ENCODE data around the gene IL33.
A peak's percentile ranks its signal among the peaks of the same experiment; 100 is the strongest.

The IL33 gene

DNA sequence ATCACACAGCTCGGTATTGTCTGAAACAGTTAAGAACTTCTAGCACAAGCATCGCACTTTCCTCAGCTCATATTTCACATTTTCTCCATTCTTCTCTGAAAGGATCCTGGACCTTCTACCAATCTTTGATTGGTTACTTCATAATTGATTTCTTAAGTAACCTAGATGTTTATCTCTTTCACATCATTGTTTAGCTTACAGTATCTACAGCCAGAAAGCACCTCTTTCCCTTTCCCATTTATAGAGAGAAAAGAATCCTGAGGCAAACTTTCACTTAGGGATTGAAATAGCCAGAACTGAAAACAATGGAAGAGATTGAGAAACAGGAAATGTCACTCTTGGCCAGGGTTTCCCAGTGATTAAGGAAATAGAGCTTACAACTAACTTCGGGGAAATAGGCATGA, 2.5 kb downstream of the IL33 start:
- DNase-seq: no peak

DNA sequence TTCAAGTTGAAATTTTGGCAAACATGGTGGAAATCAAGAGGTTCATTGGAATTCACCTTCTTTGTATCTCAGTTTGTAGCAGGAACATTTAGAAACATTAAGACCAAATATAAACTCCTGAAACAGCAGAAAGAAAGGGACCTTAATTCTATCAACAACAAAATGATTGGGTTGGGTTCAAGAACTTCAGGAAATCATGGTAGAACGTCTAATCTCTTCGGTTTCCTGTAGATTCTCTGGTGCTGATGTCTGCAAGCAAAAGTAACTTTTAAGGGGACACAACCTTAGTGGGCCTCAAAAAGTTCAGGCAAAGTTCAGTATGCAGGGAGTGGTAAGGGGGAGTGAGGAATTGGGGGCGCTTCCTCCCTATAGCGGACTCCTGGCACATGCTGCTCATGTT, 3.4 kb downstream of the IL33 start:
- DNase-seq: no peak

DNA sequence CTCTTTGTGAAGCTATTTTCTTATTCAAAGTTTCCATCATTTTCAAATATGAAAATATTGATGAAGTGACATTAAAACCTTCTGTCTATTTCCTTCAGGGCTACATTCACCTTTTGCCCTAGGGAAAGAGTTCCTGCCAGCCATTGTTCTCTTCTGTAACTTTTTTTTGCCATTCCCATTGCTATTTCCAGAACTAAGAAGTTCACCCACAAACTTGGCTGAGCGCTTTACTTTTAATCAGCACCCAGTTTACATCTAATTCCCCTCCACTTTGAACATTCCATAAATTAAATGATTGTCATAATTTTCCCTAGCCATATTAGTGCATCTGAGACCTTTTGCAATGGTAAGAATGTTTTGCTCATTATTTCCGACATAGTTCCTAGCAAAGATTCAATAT, 4.4 kb downstream of the IL33 start:
- no peak for DNase-seq

DNA sequence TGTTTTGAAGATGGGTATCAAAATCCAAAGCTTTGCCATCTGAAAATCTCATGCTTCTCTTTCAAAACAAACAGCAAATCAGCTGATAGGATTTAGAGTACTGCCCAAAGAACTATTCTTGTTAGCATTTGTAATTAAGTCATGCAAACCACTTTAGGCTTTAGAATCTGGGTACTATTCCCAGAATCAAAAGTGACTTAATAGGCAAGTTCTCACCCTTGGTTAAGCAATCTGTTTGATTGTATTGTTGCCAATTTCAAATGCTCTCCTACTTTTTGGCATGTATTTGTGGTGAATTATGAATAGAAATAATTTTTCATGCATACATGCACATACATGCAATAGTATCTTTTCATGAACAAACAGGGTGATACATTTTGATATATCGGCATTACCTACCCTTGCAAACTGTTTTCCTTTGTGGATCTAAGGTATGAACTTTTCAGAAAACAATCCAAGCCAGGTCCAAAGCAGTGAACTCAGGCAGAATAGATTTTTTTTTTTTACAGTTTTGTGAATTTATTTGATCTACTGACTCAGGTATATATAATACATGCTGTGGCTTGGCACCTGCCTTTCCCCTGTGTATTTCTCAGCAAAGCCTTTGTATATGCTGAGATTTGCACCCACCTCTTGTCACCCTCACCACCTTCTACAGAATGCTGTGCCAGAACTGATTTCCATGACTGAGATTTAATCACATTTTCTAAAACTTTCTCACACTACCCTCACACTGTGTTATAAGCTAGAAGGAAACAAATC, 9.0 kb downstream of the IL33 start:
- no peak for DNase-seq

DNA sequence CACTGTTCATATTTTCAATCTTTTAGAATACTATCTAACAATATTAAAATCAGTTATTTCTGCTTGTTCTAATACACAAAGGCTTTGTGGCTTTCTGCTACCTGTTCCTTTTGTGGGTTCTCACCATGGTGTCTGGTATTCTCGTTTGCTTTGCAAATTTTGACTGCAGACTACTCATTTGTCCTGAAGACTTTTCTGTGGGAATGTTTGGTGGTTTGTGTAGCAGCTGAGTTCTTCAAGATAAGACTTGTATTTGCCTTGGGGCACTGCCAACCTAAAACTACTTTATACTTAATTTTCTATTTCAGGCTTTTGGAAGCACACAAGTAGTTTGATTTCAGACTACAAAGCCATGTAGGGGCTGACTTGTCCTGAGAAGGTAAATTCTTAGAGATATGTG, 11.1 kb downstream of the IL33 start:
- no peak for DNase-seq

DNA sequence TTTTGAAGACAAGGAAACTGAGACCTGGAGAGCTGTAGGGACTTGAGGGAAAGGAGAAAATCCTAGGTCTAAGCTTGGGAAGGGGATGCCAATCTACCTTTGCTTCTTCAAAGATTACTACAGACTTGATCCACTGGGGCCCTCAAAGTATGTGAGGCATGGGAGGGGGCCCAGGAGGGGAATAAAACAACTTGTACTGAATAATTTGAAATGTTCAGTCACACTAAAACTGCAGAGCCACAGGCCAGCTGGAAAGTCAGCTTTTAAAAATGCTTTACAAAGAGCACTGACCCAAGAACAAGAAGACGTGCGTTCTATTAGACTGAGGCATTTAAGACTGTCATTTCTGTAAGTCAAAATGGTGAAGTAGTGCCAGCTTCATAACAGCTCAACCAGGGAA, 13.6 kb downstream of the IL33 start:
- DNase-seq: no peak

DNA sequence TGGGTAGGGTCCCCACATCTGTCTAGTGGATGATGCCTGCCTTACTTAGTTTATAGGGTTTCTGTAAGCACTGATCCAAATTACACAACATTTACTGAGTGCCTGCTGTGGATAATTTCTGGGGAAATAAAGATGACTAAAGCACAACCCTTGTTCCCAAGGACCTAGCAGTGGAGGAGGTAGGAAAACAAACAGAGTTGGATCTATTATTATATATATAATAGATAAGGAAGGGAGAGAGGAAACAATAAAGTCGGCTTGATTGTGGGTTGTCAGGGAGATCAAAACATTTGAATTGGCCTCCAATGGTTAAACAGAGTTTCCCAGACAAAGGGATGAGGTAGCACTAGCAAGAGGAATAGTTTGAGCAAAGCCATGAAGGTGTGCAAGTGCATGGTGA, 14.0 kb downstream of the IL33 start:
- peak; percentile 74 for DNase-seq

DNA sequence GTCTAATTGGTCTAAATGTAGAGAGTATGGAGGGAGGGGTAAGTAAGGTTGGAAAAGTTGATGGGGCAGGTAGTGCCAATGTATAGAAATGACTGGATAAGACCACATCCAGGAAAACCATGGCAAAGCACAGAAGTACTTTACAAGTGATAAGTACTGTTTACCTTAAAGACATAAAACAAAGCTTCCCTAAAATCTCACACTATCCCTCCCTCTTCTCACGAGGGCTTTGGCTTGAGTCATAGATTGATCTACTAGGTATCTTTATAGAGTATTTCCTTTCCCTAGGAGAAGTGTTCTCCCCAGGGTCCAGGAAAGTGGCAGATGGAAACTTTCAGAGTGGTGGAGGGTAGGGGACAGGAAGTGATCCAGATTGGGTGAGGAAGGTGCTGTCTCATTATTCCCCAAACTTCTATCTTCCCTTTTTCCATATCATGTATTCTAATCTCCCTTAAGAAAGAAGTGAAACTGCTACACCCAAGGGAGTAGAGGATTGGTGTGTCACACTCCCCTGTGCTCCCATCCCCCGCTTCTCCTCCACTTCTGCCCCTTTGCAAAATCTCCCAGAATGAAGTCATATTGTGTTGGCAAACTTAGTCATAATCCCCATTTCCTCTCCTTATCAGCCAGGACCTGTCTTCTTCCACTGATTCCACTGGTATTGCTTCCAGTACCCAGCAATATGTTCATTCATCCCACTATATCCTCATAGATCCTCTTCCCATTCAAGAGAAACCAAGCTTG, 14.6 kb downstream of the IL33 start:
- DNase-seq: no peak

DNA sequence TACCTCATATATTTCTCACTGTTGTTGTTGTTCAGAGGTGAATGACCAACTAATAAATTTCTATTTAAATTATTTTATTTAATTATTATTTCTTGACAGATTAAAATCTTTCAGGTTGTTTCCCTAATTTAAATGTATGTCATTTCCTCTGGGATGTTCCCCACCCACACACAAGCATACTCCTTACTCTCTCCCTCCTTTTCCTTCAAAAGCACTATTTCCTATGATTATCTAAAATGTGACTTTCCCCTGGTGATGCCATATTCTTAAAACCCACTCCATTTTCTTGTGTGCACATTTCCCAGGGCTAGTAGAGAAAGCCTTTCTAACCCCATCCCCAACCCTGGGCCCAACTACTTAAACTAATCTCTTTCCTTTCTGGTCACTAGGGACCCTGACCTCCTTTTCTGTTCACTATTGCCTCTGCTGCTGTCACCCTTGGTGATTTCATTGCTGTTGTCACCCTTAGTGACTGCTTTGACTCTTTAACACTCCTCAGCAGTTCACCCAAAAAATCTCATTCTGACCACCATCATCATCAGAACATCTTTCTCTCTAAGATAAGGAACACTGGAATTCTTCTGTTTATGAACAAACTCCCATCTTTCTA, 16.8 kb downstream of the IL33 start:
- no peak for DNase-seq

DNA sequence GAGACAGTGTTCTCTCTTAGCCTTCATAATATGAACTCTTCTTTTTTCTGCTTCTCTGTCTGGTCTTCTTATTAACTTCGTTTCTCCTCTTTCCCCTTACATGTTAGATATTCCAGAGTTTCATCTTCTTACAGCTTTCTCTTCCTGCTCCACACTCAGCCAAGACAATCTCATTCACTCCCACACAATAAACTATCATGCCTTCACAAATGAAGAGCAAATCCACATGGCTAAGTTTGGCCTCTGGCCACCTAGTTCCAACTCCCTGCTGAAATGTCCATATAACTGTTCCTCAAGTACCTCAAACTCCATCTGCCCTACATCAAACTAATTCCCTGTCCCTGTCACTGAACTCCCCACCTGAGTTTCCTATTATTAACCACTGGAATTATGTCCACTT, 18.4 kb downstream of the IL33 start:
- no peak for DNase-seq

DNA sequence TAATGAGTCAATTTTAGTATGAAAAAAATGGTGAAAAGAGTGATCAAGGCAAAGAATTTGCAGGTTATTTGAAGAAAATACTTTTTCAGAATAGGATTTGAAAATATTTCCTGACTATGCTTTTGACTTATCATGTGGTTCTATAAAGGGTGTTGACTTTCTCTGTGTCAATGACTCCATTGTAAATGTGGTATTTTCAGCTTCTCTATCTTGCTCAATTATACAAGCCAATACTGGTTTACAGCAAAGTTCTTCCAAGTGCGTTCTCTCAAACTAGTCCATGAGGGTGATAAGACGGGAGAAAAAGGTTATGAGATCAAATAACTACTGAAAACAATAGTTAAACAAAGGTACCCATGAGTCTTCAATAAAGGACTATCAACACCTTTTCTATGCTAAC, 21.7 kb downstream of the IL33 start:
- no peak for DNase-seq

DNA sequence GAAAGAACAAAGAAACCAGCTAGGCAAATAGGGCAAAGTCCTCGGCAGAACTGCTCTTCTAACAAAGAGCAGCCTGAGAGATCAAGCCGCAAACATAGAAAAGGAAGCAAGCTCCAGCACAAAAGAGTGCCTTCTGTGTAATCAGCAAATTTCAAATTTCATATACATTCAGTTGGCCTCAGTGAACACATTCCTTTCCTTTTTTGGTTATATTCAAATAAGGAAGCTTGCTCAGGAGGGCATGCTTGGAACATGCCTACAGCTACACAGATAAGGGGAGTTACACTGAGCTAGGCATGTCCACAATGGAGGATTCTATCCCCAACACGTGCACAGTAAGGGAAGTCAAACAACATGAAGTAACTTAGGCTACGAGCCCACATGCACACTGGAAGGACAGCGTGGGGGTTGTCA, 23.4 kb downstream of the IL33 start:
- no peak for DNase-seq

DNA sequence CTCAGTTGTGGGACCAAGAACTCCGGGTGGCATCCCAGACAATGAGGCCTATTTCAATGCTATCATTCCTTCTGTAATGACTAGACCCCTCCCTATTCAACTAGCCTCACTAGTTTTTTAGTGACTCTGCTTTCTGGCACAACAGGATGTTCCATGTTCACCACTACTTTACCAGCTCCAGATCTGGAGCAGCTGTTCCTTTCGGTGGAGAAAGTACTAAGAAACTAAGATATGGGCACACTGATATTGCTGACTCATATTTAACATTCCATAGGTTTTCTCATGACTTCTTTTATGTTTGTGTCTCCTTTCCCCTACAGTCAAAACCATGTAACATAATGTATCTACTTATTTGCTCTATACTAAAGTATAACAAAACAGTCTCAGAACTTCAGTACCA, 24.1 kb downstream of the IL33 start:
- no peak for DNase-seq

DNA sequence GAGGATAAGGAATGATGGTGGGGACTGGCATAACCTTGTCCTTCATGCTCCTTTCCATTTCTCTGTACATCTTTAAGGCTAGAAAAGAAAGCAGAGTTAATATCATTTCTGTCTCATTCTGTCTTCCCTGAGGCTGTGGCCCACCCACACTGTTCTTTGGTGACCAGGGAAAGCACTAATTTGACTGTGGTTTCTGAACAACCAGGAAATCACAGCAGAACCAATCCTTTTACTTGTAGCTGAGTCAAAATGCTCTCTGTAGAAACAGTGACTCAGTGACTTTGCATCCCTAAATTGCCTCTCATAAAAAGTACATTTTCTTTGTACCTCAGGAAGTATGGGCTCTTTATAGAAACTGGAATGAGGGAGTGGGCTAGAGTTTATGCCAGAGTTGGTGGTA, 28.1 kb downstream of the IL33 start:
- no peak for DNase-seq

DNA sequence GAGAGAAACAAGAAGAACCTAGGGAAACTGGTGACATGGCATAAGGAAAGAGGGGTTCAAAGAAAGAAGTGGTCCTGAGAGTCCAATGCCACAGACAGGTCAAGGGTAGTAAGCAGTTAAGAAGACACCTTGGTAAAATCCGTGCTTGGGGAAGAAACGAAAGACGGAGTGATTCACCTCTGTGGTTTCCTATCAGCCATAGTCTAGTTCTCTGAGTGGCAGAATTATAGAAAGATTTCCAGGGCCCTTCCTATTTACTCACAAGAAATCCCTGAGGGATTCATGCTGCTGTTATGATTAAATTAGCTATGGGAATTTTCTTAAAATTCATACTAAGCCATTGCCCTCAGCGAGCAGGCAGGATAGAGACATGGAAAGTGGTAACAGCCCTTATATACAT, 31.7 kb downstream of the IL33 start:
- no peak for DNase-seq

DNA sequence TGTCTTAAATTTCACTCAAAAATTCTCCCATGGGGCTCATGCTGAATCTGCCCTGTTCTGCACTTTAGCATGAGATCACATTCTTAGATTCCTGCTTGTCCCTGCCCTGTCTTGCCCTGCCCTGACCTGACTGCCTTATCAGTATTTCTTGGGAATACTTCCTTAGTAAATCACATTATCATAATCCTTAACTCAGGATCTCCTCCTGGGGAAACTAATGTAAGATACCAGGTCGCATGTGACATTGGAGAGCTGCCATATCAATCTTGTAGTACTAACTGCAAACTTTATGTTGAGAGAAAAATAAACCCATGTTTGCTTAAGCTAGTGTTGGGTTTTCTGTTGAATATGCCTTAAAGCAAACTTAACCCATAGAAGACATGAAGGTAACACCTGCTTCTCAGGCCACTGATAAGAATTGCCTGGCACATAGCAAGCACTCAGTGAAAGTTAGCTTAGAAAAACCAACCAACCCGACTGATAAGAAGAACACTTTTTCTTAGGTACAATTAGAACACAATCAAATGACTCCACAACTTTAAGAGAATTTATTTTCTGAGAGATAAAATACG, 53.3 kb downstream of the IL33 start:
- DNase-seq: no peak

DNA sequence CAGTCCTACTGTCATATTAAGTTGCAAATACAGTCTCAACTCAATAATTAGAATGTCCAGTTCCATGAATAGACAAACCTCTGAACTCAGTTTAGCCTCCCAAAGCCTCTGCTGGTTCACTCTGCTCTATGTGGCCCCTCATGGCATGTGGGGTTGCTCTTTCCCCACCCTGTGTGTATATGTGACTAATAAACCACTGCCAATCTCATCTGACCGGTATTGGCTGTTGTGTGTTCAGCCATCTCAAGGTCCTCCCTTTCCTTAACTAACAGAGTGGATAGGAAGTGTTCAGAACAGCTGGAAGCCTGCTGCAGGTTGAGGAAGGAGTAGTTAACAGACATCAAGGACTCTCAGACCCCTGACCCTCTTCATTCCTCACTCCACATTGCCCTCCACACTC, 55.3 kb downstream of the IL33 start:
- DNase-seq: no peak

DNA sequence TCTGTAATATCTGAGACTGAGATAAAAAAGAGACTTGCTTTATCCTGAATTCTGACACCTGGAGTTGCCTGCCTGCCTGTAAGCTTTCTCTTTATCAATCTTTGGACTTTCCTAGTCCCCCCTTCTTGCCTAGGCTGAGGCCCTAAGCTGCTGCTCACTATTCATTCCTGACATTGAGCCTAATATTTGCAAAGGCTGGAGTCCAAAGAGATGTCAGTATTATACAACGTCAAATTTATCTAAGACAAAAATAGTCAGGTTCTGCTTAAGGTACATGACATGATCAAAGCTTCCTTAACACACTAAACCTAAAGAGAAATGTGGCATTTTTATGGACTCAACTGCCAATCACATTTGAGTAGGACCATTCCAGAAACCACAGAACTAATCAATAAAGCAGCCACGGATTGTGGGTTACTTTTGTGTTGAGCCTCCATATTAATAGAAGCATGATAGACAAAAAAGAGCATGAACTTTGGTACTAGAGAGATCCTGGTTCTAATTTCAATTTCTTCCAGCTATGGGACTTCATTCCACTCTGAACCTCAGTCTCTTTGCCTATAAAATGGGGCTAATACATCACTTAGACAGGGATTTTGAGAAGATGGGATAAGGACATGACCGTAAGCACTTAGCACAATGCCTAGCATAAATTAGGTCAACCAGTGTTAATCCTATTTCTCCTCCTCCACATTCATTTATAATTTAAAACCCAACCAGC, 56.1 kb downstream of the IL33 start:
- no peak for DNase-seq

DNA sequence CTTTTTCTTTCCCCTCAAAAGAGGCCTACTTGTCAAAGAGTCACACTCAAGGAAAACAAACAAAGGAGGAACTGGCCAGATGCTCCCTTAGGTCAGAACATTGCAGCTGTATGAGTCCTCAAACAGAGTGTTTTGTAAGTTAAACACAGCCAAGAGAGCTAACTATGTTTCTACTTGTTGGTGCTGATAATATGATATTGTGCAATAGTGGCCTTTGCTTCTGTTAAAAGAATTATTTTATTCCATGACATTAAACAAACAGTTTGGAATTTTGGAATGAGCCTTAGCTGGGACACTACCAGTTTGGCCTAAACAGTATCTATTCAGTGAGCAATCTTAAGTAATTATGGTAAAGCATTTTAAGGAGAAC, 56.6 kb downstream of the IL33 start:
- no peak for DNase-seq

DNA sequence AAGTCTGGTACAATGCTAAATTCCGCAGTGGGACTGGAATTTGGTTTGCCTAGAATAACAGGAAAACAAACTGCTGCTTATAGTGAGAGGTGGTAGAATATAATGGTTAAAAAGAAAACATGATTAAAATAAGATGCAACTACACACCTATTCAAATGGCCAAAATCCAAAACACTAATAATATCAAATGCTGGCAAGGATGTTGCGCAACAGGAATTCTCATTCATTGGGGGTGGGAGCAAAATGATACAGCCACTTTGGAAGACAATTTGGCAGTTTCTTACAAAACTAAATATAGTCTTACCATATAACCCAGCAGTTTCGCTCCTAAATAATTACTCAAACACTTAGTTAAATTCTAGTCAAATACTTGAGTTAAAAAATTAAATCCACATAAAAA, 61.8 kb downstream of the IL33 start:
- no peak for DNase-seq

DNA sequence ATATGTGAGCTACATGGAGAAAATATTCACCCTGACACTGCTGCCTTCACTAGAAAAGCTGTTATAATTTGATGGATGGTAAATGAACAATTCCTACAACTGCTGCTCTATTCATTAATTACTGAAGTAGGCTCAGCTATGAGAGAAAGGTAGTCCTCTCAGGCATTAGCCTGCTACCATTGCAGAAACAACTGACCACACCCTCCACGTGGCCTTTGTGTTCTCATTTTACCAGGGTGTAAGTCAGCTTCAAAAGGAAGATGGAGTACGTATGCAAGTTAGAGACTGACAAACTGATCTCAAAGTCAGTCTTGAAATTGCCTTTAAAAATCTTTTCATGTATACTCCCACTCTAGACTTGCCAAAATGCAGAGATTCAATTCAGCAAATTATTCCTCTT, 86.3 kb downstream of the IL33 start:
- DNase-seq: no peak

DNA sequence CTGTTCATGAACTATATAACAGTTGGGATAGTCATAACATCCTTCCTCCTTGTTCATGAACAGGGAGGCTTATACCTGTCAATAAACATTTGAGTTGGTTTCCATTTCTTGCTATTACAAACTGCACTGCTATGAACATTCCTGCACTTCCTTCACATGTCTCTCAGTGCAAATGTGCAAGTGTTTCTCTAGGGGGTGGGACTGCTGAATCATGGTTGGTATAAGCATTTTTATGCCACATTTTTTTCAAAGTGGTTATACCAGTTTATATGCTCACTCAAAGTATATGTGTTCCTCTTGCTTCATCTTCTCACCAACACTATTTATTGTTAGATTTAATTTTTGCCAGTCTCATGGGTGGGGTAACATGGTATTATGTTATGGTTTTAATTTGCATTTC, 86.8 kb downstream of the IL33 start:
- no peak for DNase-seq

DNA sequence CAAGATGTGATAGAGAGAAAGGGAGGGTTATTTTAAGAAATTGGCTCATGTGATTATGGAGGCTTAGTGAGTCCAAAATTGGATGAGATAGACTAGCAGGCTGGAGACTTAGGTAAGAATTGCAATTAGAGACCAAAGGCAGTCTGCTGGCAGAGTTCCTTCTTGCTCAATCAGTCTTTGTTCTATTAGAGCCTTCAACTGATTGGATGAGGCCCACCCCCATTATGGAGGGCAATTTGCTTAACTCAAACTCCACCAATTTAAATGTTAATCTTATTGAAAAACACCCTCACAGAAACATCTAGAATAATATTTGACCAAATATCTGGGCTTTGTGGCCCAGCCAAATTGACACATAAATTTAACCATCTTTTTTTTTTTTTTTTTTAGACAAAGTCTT, 88.6 kb downstream of the IL33 start:
- no peak for DNase-seq
